Measurements from ENCODE around the gene BCL2L11.

Gene BCL2L11

GRCh38 chr2:111118481-111118980 is 2.2 kb upstream of the BCL2L11 start:
- no peak for DNase-seq

DNA sequence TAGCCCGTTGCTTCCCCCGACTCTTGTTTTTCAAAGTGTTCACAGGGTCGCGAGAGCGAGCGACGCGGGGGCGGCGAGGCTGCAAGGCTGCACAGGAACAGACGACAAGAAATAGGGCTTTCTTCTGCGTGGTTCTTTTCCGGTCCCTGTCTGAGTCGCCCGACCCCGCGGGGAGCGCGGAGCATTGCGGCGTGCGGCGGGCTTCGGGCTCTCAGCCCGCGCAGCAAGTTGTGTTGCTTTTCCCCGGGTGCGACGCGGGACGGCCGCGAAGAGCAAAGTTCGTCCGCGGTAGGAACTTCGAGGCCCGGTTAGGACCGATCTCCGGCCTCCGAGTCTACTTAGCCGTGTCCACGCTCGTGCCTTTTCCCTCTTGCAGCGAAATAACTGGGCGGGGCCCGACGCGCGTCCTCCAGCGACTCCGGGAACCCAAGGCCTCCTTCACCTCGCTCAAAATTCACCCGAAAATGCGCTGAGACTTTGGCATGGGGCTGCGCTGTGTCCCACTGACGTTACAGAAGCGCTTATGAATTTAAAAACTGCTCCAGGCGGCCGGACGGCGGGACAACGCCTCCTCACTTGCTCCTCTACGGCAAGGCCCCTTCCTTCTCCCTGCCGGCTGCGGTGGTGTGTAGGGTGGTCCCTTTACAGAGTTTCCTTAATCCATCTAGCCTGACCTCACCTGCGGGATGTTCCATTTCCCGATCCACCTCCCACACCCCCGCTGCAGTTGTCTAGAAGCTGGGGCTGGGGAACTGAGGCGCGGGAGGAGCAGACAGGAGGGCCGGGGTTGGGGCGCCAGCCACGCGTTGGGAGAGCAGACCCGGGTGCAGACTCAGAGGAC is 1.5 kb upstream of the BCL2L11 start:
- no peak for DNase-seq

- no peak for DNase-seq
Measured at GRCh38 chr2:111119822-111120252, 877 bp upstream of the BCL2L11 start.

- DNase-seq, result no peak
Measured at GRCh38 chr2:111121028-111121827, 514 bp downstream of the BCL2L11 start.

GRCh38 chr2:111121828-111122630 is 1.3 kb downstream of the BCL2L11 start:
- no peak for DNase-seq

GRCh38 chr2:111122631-111123421 is 2.1 kb downstream of the BCL2L11 start:
- DNase-seq, result no peak

DNA sequence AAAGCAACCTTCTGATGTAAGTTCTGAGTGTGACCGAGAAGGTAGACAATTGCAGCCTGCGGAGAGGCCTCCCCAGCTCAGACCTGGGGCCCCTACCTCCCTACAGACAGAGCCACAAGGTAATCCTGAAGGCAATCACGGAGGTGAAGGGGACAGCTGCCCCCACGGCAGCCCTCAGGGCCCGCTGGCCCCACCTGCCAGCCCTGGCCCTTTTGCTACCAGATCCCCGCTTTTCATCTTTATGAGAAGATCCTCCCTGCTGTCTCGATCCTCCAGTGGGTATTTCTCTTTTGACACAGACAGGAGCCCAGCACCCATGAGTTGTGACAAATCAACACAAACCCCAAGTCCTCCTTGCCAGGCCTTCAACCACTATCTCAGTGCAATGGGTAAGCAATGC is 3.0 kb downstream of the BCL2L11 start:
- DNase-seq, result no peak

DNA sequence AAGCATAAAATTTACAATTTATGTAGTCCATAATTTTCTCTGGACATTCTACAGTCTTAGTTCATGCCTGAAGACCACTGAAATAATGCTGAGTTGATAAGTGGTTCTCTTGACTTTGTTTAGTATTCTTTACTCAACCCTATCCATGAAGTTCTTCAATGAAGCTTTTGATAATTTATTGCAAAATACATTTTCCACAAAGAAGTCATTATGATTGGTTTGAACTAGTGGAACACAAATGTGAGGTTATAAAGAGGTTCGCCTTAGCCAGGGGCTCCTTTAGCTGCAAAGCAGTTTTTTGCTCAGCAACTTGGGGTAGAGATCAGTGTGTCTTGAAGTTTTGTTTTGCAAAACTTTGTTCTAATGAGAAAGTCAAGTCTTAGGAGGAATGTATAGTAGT is 5.9 kb downstream of the BCL2L11 start:
- no peak for DNase-seq

GRCh38 chr2:111127351-111127750 is 6.6 kb downstream of the BCL2L11 start:
- DNase-seq, result no peak

GRCh38 chr2:111128096-111128495 is 7.4 kb downstream of the BCL2L11 start:
- no peak for DNase-seq

DNA sequence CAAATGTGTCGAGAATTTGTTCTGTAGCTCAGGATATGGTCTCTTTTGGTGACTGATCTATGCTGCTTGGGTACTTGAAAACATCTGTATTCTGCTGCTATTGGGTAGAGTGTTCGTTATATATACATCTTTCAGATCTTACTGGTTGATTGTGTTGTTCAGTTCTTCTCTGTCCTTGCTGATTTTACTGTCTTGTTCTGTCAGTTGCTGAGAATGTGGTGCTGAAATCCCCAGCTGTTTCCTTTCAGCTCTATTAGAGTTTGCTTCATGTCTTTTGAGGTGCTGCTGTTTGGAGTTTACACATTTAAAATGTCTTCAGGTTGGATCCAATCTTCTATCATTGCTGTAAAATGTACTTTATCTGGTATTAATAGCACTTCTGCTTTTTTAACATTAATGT is 12.9 kb downstream of the BCL2L11 start:
- no peak for DNase-seq

DNA sequence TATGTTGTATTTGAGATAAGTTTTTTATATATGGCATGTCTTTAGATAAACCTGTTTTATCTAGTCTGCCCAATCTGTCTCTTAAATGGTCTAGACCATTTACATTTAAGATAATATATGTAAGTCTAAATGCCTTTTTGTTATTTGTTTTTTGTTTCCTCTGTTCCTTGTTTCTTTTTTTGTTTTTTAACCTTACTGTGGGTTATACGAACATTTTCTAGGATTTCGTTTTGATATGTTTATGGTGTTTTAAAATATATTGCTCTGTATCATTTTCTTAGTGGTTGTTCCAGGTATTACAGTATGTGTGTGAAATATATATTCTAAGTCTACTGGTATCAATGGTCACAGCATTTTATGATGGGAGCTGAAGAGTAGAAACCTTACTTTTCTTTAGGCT is 13.3 kb downstream of the BCL2L11 start:
- no peak for DNase-seq

DNA sequence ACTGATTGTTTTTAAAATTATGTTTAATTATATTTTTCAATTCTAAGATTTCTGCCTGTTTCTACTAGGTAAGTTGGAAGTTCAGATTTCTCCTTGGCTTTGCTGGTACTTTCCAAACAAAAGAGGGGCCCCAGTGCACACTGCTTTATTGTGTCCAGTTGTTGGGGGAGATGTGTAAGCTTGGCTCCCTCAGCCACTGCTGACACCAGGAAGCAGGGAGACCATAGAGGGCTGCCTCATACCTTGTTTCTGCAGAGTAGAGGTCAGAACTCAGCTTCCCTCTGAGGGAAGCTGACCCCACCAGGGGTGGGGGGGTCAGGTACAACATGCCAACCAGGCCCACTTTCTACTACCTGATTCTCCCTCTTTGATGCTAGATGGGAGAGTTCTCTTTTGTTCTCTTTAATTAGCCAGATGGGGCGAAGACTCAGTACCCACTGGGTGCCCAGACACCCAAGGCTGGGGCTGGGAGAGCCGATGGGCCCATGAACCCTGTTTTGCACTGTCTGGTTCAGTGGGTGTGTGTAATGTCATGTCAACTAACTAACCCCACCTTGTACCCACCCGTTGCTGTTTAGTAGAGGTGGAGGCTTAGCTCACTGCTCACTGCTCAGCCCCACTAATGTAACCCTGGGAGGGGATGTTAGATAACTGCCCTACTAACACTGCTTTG is 14.7 kb downstream of the BCL2L11 start:
- no peak for DNase-seq

DNA sequence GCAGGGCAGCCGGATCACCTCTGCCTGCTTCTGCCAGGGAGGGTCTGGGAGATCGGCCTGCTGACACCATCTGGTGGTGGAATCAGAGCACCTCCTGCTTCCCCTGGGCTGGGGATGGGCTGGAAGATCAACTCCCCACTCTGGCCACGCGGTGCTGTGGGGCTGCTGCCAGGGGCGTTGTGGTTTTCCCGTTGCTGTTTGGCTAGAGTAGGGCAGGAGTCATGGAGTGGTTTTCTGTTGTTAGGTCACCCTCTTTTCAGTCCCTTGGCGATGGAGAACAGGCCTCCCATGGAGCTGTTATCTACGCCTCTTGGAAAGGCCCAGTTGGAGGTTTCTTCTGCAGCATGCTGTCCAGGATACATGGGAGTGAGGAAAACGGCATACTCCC is 15.2 kb downstream of the BCL2L11 start:
- no peak for DNase-seq

- DNase-seq, result no peak
Measured at GRCh38 chr2:111138839-111139238, 18.1 kb downstream of the BCL2L11 start.

DNA sequence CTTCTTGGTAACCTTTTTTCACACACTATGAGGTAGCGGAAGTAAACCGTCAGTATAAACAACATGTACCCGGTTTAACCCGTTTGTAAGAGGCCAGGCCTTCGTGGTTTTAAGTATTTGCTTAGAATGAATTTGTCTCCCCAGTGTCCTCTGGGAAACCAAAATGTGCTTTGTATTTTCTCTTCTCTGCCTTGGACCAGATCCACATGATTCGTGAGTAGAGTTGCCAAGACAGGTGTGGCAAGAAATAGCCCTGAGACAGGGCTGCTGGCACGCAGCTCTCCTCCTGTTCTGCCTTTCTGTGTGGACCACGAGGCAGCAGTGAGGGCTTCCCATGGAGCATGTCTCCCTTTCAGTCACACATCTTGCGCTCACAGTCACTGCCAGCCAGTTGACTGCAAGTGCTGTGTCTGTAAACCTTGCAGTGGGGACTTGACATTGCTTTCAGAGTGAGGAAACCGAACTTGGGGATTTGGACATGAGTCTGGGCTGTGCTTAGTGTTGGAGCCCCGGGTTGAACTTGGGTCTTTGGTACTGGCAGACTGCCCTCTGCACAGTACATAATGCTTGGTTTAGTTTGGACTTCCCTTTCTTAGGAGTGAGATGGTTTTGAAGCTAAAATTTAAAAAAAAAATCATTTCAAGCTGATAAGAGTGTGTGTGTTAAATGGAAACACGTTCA is 19.1 kb downstream of the BCL2L11 start:
- no peak for DNase-seq

GRCh38 chr2:111140815-111141214 is 20.1 kb downstream of the BCL2L11 start:
- no peak for DNase-seq

GRCh38 chr2:111142101-111142500 is 21.4 kb downstream of the BCL2L11 start:
- no peak for DNase-seq

DNA sequence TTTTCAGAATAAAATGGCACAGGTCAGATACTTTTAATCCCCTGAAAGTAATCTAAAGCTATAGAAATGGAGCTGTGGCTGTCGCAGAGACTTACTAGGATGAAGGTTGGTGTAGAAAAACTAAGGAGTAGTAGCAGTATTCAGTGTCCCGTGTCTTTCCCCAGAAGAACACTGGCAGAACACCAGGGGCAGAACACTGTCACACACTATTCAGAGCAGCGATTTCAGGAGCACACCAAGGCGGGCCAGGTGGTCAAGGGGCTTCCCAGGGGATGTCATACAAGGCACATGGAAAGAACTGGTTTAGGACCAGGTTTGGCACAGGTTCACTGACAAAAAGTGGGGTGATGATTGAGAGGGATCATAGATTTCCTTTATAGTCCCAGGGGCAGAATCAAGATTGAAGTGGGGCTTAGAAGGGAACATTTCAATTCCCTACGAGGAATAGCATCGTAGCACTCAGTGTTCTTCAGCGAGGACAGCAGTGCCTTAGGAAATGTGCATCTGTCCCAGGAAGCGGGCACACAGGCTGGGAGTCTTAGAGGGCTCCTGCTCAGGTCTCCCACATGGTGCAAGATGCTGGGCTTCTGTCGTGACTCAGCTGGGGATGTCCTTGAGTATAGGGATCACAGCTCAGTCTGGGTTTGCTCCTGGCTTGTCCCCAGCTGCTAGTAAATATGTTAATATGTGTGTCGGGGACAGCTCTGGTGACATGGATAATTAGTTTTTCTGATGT is 22.6 kb downstream of the BCL2L11 start:
- no peak for DNase-seq

- DNase-seq, result no peak
Measured at GRCh38 chr2:111143843-111144198, 23.1 kb downstream of the BCL2L11 start.

Data from NCI-H1436 treated with DMSO at 0.1 percent for 48 hours (cell line).